ENCODE measurements around the gene ANKRD52.
"Not testable (repeated sequence)": the region's sequence is repeated elsewhere in the genome, so short reads cannot be mapped to it uniquely, and the experiment has no call there.

ANKRD52 gene

GRCh38 chr12:56258068-56258819, at the start of gene ANKRD52:
ANKRD52 (minus strand) TSS chr12:56258384; CDS start chr12:56258269, 115 bp downstream.
- peak; percentile 59 for DNase-seq

DNA sequence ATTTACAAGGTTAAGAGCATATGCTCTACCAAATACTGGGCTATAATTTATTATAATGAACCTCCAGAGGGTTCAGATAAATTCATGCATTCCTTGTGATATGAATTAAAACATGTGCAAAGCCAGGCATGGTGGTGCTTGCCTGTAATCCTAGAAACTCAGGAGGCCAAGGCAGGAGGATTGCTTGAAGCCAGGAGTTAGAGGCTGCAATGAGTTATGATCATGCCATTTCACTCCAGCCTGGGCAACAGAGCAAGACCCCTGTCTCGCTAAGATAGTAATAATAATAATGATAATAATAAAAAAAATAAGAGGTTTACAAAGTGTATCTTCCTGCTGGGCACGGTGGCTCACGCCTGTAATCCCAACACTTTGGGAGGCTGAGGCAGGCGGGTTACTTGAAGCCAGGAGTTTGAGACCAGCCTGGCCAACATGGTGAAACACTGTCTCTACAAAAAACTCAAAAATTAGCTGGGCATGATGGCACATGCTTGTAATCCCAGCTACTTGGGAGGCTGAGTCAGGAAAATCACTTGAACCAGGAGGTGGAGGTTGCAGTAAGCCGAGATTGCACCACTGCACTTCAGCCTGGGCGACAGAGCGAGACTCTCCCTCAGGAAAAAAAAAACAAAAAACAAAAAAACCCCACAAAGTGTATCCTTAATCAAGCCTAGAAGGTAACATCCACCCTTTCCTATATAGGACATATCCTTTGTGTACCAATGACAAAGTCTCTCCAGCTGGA, 49.2 kb upstream of the ANKRD52 start:
- no peak for DNase-seq

DNA sequence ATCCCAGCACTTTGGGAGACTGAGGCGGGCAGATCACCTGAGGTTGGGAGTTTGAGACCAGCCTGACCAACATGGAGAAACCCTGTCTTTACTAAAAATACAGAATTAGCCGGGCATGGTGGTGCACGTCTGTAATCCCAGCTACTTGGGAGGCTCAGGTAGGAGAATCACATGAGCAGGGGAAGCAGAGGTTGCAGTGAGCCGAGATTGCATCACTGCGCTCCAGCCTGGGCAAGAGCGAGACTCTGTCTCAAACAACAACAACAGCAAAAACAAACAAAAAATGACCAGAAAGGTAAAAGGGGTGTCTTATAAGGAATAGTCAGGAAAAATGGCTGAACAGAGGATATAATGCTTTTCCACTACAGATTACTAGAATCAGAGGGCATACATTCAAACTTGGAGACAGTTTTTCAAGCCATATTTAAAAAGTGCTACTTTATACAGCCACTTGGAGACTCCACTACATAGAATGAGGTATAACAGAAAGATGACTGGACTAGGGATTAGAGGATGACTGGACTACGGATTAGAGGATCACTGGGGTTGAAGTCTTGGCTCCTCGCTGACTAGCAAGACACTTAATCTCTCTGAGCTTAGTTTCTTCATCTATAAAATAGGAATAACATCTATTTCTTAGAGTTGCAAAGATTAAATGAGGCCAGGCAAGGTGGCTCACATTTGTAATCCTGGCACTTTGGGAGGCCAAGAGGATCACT, 46.8 kb upstream of the ANKRD52 start:
- no peak for DNase-seq

DNA sequence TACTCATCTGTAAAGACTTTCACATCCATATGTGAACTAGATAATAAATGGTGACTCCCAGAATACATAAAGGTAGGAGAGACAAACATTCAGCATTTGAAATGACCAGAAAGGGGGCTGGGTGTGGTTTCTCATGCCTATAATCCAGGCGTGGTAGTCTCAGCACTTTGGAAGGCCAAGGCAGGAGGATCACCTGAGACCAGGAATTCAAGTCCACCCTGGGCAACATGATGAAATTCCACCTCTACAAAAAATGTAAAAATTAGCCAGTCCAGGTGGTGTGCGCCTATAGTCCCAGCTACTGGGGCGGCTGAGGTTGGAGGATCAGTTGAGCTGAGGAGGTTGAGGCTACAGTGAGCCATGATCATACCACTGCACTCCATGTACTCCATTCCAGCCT, 46.1 kb upstream of the ANKRD52 start:
- no peak for DNase-seq

GRCh38 chr12:56300644-56301464, 42.7 kb upstream of the ANKRD52 start:
- no peak for DNase-seq

DNA sequence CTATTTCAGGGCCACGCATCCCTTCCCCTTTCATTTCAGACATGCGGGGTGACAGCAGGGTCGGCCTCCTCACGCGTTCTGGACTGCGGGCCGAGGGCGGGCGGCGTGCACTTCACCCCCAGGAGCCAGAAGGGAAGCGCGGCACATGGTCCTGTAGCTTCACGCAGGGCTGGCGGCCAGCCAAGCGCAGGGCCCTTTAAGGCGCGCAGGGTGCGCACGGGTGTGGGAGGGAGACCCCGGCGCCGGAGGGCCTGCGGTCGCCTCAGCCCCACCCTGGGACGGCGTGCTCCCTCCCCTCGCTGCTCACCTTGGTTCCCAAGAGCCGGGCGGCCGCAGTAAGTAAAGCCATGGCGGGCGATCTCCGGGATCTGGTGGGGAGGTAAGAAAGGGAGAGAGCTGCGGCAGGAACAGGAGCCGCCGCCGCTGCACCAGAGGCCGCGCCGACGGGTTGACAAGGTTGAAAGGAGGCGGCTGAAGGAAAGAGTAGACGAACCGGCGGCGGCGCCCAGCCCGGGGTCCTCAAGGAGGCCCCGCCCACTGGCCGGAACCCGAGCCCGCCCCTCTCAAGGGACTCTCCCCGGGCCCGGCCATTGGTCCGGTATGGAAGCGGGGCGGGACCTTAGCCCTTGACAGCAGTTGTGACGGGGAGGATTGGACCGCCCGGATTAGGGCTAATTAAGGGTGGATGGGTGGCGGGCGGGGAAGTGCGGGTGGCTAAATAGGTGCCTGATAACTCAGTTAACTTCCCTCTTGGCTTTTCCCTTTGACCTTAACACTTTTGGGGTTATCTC, 41.9 kb upstream of the ANKRD52 start, which contains the start of gene CS:
Gene CS, minus strand, starts transcription at position 478 of the 791 bp plus-strand sequence. Its CDS starts 129 bp downstream, at position 349.
- peak; percentile 94 for DNase-seq

DNA sequence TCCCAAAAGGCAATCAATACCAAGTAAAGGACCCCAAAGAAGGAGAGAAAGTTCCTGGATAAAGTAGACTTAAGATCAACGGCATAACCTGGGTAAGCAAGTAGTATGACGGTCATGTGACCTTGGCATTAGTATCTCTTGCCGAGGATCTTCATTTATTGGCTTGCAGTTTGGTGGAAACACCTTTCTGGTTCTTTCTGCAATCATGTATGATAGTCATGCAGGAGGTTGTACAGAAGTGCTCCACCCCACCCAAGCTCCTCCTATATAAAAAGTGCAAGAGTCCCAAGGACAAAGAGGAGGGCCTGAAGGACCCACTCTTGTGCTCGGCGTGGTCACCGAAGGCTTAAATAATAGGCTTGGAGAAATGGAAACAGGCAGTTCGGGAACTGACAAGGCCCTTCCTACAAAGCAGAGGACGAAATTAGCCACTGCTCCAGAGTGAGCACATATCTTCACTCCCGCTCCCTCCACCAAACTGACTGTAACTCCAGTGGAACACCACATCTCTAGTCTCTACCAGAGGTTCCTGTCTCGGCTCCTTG, 41.2 kb upstream of the ANKRD52 start:
- no peak for DNase-seq

- no peak for DNase-seq
These were observed 40.6 kb upstream of the ANKRD52 start for GRCh38 chr12:56298828-56299227.

DNA sequence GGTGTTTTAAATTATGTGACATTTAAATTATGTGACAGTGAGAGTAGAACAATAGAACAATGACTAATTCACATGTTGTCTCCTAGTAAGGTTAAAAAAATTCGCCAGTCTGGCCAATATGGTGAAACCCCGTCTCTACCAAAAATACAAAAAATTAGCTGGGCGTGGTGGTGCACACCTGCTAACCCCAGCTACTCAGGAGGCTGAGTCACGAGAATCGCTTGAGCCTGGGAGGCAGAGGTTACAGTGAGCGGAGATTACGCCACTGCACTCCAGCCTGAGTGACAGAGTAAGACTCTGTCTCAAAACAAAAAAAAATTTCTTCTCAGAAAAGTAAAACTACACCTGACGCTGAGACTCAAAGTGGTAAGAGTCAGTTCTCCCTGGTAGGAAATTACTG, 39.2 kb upstream of the ANKRD52 start:
- no peak for DNase-seq

- DNase-seq: no peak
These were observed 38.1 kb upstream of the ANKRD52 start for GRCh38 chr12:56296295-56296694.

DNA sequence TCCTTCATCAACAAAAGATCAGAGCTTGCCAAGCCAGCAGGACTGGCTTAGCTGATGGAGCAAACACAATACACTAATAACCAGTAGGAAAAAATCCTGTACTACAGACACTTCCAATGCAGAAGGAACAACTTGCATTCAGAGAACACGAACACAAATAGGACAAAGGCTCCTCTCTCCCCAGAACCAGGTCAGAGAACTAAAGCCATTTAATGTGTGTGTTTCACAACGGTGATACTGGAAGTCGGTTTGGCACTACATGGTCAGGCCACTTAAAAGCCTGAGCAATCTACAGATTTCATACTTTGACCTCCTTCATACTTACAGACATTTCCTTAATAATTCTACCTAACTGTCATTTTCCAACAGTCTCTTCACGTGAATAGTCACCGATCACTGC, 35.6 kb upstream of the ANKRD52 start:
- DNase-seq: no peak

GRCh38 chr12:56288705-56289387, 30.7 kb upstream of the ANKRD52 start:
- no peak for DNase-seq

DNA sequence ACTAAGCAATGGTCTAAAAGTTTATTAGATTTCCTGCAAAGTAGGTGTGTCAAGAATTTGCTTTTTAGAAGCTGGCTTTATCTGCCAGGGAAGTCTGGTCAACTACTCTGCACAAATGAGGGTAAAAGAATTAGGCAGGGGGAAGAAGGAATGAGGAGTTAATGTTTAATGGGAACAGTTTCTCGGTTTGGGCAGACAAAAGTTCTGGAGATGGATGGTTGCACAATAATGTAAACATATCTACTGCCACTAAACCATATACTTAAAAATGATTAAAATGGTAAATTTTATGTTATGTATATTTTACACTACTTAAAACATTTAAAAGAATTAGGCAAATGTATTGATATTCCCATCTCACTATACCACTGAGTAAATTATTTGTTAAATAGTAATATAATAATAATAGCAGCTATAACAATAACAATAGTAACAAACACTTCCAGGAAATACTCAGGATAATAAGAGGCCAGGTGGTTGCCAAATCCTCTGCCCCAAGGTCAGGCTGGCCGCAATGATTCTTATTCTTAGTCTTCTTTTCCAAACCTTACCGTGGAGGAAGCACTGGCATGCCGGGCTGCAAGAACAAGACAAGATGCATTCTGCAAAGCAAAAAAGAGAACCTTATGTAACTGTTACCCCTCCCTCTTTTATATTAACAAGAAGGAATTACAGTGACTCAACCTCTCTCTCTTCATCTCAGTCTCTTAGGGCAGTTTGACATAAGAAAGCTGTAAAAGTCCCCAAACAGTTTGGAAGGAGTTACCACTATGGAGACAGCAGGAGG, 28.1 kb upstream of the ANKRD52 start:
- no peak for DNase-seq

GRCh38 chr12:56284263-56284662, 26.1 kb upstream of the ANKRD52 start:
- not testable (repeated sequence) for DNase-seq

- DNase-seq: no peak
These were observed 24.4 kb upstream of the ANKRD52 start for GRCh38 chr12:56282579-56282978.

GRCh38 chr12:56282030-56282429, 23.8 kb upstream of the ANKRD52 start:
- DNase-seq: no peak

- no peak for DNase-seq
These were observed 22.7 kb upstream of the ANKRD52 start for GRCh38 chr12:56280849-56281248.

DNA sequence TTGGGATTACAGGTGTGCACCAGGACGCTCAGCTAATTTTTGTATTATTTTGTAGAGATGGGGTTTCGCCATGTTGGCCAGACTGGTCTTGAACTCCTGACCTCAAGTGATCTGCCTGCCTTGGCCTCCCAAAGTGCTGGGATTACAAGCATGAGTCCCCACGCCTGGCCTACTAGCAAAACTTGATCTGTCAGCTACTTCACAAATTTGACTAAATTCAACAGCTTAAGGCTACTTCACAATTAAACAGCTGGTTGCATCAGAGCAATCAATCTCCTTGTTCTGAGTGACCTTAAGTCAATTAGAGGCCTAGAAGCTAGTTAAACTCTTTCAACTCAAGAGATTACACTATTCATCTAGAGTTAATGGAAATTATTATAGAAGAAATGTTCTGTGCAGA, 20.7 kb upstream of the ANKRD52 start:
- DNase-seq: no peak

DNA sequence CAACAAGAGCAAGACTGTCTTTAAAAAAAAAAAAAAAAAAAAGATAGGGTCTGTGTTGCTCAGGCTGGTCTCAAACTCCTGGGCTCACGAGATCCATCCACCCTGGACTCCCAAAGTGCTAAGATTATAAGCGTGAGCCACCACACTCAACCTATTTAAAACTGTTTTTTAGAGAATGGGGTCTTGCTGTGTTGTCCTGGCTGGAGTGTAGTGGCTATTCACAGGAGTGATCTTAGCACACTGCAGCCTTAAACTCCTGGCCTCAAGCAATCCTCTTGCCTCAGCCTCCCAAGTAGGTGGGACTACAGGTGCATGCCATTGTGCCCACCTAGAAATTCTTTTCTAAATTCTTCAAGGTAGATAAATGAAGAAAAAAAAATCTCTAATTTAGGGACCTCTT, 16.1 kb upstream of the ANKRD52 start:
- no peak for DNase-seq

DNA sequence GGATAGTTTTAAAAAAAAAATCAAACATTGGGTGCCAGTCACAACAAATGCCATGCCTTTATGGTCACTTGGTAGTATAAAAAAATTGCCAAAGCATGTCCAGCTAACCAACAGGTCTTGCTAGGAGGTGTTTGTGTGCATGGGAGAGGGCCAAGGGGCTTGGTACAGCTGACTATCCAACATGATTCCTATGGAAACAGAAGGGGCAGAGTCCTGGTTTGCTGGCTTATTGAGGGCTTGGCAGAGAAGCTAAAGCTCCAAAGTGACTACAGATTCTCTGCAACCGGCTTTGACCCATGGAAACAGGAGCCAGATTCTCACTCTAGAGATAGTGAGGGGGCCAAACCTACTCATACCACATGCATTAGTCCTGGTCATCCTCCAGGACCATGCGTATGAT, 14.3 kb upstream of the ANKRD52 start:
- not testable (repeated sequence) for DNase-seq
